HG03196 (cell line): ENCODE results near the gene SEPTIN1.

Experiments
- ATAC-seq: cut with Tn5 transposase; IDR thresholded peaks from one replicate; pipeline ENCODE4 v1.9.1; 2021; ENCODE audit not compliant: unreplicated experiment

Gene SEPTIN1, protein sequence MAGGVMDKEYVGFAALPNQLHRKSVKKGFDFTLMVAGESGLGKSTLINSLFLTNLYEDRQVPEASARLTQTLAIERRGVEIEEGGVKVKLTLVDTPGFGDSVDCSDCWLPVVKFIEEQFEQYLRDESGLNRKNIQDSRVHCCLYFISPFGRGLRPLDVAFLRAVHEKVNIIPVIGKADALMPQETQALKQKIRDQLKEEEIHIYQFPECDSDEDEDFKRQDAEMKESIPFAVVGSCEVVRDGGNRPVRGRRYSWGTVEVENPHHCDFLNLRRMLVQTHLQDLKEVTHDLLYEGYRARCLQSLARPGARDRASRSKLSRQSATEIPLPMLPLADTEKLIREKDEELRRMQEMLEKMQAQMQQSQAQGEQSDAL

DNA sequence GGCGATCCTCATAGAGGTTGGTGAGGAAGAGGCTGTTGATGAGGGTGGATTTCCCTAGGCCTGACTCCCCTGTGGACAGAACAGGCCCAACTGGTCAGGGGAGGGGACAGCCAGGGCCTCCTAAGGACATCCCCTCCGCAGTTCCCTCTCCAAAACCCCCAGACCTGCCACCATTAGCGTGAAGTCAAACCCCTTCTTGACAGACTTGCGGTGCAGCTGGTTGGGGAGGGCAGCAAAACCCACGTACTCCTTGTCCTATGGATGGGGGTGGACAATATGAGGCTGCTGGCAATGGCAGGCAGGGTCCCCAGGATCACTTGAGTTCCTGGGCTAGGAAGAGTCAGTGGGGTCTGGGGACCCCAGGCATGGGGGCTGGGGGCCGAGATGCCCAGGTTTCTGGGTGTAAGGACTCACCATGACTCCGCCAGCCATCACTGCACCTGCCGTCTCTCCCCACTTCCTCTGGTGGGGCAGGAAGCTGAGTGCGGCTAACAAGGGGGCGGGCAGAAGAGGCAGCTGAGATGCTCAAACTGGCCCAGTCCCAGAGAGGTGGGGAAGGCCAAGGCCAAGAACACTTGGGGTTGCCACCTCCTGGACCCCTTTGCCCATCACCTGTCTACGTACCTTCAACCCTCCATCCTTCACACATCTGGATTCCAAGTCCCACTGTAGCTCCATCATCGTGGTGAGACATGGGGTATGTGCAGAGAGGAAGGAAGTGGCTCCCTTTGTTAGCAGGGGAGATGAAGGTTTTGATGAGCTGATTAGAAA lies at the start of gene SEPTIN1:
Gene SEPTIN1 (minus strand): TSS at position 451 of the 771 bp plus-strand sequence. CDS start 19 bp downstream, at position 432.
- no peak for ATAC-seq

DNA sequence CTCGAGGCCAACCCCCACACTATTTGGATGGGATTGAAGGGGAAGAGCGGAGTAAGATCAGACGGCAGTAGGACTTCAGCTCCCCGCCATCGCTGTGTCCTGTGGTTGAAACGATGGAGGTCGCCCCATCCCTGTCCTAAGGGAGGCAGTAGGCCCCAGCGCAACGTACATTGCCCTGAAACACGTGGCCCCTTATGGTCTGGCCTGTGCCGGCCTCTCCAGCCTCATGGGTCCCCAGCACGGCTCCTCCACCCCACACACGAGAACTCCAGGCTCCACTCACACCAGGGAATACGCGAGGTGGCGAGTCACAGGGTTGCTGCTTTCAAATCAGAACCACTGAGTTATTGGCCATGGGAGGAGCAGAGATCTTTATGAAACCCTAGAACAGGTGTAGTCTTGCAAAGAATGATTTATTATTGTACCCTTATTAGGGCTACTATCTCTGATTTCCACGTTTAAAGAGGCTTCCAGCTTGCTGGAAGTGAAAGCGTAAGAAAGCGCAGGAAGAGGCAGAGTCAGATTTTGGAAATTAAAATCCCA lies 48.1 kb upstream of the SEPTIN1 start:
- ATAC-seq: peak; percentile 14

DNA sequence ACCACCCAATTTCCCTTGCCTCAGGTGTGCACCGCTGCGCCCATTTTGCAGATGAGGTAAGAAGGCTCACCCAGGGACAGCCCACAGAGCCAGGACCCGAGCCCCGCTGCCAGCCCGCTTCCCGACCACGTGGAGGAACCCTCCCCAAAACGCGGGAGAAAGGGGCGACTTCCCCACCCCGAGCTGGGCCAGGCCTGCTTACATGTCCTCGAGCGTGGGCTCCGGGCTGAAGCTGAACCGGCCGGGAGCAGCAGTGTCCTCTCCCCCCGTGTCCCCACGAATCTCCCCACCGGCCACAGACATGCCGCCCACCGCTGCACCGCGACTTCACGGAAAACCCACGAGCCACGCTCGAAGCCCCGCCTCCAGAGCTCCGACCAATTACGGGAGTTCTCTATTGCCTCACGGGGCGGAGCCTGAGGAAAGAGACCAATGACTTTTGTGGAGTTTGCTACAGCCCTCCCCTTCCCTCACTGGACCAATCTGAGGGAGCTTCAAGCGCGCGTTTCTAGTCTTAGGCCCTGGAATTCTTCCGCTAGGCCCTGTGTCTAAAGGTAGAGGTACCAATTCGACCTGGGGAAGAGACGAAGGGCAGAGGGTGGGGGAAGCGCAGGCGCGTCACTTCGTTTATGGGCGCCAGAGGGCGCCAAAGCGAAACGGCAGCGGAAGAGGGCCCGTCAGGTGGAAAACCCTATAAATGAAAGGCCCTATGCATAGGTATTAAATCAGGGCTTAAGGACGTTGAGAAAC lies 47.5 kb upstream of the SEPTIN1 start, which contains the start of gene DCTPP1:
Gene DCTPP1 (minus strand): TSS at position 353 of the 750 bp plus-strand sequence. CDS start 50 bp downstream, at position 303.
- ATAC-seq: peak; percentile 95

DNA sequence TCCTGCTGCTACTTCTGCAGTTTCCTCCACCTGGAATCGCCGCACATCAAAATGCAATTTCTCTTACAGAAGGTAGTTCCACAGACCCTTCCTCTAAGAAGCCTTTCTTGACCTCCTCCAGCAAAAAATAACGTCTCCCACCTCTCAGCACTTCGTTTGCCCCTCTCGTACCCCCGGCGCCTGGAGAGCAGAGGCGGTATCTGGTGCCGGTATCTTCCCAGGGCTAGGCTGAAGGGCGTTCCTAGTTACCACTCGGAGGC lies 47.0 kb upstream of the SEPTIN1 start:
- peak; percentile 4 for ATAC-seq

DNA sequence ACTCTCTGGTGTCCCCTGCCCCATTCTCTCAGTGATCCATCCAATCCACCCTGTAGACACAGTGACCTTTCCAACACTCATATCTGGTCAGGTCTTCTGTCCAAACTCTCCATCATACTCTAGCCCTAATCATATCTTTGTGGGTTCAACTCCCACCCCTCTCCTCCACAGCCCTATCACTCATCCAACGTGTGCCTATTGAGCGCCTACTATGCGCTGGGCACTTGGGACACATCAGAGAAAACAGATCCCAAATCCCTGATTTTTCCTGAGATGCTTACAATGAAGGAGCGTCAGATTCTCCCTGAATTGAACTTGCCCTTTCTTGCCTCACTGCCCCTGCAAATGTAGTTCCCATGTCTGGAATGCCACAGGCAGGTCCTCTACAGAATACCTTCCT lies 45.7 kb upstream of the SEPTIN1 start:
- no peak for ATAC-seq

DNA sequence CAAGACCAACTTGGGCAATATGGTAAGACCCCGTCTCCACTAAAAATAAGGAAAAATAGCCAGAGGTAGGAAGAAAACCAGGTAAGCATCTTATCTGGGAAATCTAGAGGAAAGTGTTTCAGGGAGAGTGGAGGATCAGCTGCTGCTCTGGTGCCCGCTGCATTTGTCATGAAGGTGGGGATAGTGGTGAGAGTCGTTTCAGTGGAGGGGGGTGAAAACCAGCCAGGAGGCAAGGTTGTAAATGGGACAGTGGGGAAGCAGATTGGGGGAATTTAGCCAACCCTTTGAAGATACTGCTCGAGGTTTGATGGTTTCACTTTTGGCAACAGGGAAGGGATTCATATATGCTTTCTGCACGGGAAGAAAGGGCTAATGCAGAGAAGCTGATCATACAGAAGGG lies 38.6 kb upstream of the SEPTIN1 start:
- no peak for ATAC-seq

DNA sequence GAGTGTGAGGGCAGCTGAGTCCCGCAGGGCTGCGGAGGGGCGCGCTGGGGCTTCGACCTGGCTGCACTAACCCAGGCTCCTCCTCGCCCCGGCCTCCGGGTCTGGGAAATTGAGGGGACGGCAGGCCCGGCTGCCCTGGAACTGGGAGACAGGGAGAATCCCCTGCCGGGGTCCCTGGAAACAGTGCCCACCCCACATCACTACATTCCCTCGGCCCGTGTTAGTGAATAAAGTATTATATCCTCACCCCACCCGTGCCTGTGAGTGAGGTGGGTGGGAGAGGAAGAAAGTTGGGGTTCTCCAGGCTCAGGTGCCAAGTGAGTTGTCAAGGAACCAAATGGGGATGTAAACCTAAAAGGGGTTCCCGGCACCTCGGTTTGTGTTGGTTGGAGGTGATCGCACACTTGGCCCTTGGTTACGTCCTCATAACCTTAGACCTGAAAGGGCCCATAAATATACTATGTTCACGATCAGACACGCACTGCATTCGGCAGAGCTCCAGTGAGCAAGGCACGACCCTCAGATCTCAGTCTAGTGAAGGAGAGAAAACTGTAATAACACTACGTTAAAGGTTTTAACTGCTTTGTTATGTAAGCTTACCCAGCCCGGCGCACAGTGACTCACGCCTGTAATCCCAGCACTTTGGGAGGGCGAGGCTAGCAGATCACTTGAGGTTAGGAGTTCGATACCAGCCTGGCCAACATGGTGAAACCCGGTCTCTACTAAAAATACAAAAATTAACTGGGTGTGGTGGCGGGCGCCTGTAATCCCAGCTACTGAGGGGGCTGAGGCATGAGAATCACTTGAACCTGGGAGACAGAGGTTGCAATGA lies 36.2 kb upstream of the SEPTIN1 start:
- ATAC-seq: no peak

DNA sequence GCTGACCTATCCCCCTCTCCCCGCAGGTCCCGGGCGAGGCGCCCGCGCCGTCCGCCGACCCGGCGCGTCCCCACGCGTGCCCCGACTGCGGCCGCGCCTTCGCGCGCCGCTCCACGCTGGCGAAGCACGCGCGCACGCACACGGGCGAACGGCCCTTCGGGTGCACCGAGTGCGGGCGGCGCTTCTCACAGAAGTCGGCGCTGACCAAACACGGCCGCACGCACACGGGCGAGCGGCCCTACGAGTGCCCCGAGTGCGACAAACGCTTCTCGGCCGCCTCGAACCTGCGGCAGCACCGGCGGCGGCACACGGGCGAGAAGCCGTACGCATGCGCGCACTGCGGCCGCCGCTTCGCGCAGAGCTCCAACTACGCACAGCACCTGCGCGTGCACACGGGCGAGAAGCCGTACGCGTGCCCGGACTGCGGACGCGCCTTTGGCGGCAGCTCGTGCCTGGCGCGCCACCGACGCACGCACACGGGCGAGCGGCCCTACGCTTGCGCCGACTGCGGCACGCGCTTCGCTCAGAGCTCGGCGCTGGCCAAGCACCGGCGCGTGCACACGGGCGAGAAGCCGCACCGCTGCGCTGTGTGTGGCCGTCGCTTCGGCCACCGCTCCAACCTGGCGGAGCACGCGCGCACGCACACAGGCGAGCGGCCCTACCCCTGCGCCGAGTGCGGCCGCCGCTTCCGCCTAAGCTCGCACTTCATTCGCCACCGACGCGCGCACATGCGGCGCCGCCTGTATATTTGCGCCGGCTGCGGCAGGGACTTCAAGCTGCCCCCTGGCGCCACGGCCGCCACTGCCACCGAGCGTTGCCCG lies 35.4 kb upstream of the SEPTIN1 start:
- peak; percentile 76 for ATAC-seq

DNA sequence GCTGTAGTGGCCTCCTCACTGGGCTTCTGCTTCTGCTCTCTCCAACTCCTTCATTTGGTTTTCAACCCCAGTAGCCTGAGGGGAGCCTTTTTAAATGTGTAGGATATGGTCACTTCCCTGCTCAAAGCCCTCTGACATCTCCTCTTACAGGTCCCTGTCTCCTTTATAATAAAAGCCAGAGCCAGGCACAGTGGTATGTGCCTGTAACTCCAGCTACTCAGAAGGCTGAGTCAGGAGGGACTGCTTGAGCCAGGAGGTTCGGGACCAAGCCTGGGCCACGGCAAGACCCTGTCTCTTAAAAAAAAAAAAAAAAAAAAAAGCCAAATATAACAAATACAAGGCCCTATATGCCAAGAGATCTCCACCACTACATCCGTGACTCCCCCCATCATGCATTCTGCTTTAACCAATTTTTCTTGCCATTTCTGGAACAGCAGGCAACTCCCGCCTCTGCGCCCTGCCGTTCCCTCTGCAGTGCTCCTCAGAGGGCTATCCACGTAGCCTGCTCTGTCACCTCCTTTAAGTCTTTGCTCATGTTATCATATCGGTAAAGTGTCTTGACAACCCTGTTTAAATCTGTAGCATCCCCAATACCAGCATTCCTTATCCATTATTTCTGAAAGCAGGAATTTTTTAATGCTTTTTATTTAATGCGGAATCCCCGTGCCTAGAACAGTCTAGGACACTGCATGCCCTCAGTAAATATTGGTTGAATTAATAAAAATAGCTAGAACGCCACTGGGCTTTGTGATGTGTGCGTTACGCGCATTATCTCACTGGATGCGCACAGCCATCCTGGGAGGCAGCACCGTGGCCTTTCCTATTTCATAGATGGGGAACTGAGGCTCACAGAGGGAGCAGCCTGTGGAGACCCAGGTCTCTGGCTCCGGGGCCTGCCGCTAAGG lies 34.5 kb upstream of the SEPTIN1 start:
- ATAC-seq: no peak

DNA sequence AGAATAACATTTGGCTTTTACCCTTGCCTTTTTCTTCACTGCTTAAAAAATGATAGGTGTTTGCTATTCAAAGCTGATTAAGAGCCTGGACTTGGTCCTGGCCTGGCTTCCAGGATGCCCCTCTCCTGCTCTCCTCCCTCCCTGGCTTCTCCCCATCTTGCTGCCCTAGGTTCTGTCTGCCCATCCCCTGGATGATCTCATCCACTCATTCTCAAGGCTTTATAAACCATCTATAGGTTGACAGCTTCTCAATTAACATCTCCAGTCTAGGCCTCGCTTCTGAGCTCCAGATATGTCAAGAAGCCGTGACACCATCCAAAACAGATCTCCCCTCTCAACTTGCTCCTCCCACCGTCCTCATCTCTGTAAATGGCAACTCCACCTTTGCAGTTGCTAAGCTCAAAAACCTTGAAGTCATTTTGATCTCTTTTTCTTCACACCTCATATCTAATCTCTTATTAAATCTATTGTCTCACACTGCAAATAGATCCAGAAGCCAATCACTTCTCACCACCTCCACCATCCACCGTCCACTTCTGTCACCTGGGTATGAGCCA lies 33.8 kb upstream of the SEPTIN1 start:
- ATAC-seq: no peak

DNA sequence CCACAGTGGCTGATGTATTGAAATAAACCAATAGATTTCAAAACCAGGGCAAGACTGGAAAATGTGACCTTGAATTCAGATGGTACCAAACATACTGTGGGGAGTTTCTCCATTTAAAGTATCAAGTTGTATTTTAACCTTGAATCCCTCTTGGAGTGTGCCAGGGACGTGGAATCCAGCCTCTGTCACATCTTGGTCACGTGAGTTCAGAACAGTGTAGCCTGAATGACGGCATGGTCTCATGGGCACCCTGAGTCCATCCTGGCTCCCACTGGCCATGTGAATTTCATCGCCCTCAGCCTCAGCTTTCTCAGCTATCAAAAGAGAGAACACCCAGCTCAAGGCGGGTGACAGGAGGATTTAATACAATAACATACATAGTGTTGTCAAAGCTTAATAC lies 31.8 kb upstream of the SEPTIN1 start:
- ATAC-seq: no peak

DNA sequence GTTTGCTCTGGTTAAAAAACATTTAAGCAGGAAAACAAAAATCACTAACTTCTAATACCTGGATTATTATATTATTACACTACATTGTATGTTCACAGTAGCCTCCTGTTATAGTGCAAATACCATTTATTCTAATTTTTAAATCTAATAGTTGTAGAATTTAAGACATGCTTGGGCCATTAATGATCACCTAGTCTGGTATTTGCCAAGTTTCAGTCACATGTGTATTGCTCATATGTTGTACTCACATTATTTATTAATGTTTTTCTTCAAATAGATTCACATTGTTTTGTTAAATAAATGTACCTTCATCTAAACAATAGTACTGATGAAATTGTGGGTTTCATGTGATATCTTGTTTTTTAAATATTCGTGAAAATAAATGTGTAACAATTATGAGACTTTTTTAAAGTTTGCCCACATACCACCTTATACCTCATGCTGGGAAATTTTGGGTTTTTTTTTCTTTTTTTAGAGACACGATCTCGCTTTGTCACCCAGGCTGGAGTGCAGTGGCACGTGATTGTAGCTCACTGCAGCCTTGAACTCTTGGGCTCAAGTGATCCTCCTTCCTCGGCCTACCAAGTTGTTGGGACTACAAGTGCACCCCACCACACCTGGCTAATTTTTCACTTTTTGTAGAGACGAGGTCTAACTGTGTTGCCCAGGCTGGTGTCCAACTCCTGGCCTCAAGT lies 30.9 kb upstream of the SEPTIN1 start:
- no peak for ATAC-seq

DNA sequence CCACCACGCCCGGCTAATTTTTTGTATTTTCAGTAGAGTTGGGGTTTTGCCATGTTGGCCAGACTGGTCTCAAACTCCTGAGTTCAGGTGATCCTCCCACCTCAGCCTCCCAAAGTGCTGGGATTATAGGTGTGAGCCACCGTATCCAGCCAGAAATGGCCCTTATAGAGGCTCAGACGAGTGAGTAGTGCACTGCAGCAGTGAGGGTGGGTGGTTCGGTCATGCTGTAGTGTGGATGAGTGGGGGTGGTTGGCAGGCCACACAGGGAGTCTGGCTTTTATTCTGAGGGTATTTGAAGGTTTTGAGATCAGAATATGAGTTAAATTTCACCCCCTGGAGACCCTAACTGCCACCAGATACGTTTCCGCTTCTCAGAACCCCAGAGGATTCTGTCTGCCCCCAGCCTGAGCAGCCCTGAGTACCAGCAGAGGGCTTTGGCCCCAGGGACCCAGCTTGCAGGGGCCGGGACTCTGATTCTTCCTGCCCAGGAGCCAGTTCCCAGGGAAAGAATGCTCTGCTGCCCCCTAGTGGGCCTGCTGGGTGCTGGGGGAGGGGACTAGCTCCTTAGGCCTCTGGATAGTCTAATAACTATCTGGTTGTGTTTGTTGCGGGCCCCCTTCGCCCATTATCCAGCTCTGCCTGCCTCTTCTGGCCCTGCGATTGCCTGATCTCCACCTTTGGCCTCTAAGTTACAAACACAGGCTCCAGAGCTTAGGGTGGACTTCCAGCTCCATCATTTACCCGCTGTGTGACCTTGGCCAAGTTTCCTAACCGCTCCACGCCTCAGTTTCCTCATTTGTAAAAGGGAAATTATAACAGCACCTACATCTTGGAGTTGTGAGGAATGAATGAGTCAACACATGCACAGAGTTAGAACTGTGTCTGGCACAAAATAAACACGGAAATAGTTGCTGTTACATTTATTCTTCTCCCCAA lies 27.0 kb upstream of the SEPTIN1 start:
- ATAC-seq: no peak

DNA sequence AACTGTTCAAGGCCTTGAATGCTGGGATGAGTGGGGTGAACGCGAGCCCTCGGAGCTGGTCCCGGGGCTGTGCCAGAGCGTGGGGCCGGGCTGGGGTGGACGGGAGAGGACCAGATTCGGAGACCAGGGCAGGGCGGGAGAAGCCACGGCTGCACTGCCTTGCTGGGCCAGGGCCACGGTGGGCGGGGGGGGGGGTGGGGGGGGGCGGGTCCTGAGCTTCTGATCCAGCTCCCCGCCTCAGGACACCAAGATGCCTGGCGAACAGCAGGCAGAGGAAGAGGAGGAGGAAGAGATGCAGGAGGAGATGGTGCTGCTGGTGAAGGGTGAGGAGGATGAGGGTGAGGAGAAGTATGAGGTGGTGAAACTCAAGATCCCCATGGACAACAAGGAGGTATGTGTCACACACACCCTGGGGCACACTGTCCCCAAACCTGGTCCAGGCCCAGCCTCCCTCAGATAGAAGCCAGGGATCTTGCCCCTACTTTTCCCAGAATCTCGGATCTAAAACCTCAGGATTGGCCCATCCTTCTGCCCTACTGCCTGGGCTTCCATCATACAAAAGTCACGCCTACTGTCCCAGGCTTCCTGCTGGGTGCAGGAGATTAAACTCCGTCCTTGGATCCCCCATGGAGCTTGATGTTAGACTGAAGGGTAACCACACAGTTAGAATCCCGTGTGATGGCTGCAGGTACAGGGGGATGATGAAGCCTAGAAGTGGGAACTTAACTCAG lies 25.6 kb upstream of the SEPTIN1 start:
- no peak for ATAC-seq

DNA sequence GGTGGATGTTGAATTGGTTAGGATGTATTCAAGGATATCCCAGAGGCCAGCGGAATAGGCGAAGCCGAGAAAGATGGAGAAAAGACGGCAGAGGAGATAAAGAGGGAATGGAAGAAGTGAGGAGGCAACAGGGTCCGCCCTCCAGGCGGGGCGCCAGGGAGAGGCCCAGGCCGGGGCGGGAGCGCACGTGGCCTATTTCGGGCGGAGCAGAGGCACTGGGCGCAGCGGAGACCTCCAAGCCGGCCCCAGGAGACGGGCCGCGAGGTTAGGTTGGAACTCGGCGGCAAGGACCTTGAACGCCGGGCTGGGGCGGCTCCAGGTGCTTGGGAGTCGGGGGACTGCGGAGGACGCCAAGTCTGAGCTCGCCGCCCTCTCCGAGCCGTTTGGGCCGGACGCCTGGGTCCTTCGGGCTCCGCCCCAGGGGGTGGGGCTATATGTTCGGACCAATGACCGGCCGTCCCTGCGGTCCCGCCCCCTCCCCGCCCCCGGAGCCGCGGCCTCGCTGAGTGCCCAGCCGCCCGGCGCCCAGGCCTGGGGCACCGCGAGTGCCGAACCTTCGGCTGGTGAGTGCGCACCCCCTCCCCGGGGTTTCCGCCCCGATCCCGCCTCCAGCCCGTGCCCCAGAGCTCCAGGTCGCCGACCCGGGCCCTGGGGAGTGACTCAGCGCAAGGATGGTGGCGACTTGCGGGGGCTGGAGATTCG lies 24.9 kb upstream of the SEPTIN1 start, which contains the start of gene ZNF771:
Gene ZNF771 (plus strand): TSS at position 505 of the 702 bp plus-strand sequence. CDS start 448 bp downstream, outside the sequence.
- peak; percentile 74 for ATAC-seq
